Measurements from ENCODE around the gene GAS7.

DNA sequence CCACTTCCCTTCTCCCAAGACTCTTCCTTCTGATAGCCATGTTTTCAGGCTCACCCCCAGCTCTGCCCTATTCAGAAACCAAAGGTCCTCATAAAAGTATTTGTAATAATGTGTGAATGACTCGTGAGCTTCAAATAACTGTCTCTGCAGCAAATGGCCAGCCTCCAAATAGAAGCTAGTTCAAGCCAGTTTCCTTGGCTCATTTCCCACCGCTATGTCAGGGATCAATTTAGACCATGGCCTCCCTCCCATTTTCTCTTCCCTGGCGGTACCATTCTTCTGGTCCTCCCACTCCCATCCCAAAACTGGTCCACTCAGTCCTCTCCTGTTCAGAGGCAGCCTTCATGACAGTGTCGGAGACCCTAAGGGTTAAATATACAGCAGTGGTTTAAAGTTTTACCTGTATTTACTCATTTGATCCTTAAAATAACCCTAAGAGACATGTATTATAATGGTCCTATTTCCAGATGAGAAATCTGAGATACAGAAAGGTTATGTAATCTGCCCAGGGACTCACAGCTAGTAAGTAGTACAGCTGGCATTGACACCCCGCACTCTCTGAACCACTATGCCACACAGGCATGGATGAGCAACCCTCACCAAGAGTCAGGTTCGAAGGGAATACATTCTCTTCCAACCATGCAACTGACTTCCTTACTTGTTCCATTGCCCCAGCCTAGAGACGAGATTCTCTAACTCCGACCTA lies 42.9 kb downstream of the GAS7 start:
- TF ChIP-seq POLR2AphosphoS5 (IDR thresholded peaks at IDR 0.05), result no peak
- TF ChIP-seq, protein P1, sequence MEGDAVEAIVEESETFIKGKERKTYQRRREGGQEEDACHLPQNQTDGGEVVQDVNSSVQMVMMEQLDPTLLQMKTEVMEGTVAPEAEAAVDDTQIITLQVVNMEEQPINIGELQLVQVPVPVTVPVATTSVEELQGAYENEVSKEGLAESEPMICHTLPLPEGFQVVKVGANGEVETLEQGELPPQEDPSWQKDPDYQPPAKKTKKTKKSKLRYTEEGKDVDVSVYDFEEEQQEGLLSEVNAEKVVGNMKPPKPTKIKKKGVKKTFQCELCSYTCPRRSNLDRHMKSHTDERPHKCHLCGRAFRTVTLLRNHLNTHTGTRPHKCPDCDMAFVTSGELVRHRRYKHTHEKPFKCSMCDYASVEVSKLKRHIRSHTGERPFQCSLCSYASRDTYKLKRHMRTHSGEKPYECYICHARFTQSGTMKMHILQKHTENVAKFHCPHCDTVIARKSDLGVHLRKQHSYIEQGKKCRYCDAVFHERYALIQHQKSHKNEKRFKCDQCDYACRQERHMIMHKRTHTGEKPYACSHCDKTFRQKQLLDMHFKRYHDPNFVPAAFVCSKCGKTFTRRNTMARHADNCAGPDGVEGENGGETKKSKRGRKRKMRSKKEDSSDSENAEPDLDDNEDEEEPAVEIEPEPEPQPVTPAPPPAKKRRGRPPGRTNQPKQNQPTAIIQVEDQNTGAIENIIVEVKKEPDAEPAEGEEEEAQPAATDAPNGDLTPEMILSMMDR (IDR thresholded peaks at IDR 0.05), result no peak
- no peak for TF ChIP-seq POLR2A (IDR thresholded peaks at IDR 0.05)
- no peak for TF ChIP-seq EP300 (IDR thresholded peaks at IDR 0.05)

Measured in gastroesophageal sphincter (tissue), 3 donors.